SJSA1 (cell line): ENCODE results near the gene SNX22. TPM values are rescaled to one million over a fixed set of nuclear protein-coding genes. Genes with fewer than 3 reads are reported as not detected.

Source experiments
- DNase-seq, 2 experiments: peaks; one replicate each; pipeline ENCODE4 v3.0.0-alpha.2; 2015 to 2020; ENCODE audit warnings: low spot score in 2 of 2, low read depth in 1 of 2
- H3K27ac ChIP-seq: fragments of 250-450 bp; sonication (Bioruptor Pico); 2 replicates; pipeline ENCODE4 v1.5.1; 2020; ENCODE audit warnings: mild to moderate bottlenecking, moderate library complexity
- H3K27me3 ChIP-seq: fragments of 250-450 bp; sonication (Bioruptor Pico); replicated peaks from 2 replicates; pipeline ENCODE4 v1.5.1; 2020; ENCODE audit warnings: mild to moderate bottlenecking, moderate library complexity
- H3K36me3 ChIP-seq: fragments of 250-450 bp; sonication (Bioruptor Pico); 2 replicates; pipeline ENCODE4 v1.5.1; 2020; ENCODE audit warnings: mild to moderate bottlenecking
- H3K4me1 ChIP-seq: fragments of 250-450 bp; sonication (Bioruptor Pico); replicated peaks from 2 replicates; pipeline ENCODE4 v1.6.1; 2021; ENCODE audit warnings: mild to moderate bottlenecking
- H3K4me3 ChIP-seq: fragments of 250-450 bp; sonication (Bioruptor Pico); 2 replicates; pipeline ENCODE4 v1.5.1; 2020; ENCODE audit warnings: mild to moderate bottlenecking
- H3K9me3 ChIP-seq: fragments of 250-450 bp; sonication (Bioruptor Pico); replicated peaks from 2 replicates; pipeline ENCODE4 v1.5.1; 2020; ENCODE audit warnings: mild to moderate bottlenecking
- total RNA-seq: library from RNA; depleted of rRNA; stranded (reverse); fragments of >200 nt; shearing (Covaris generic); gene quantifications from 2 replicates; pipeline ENCODE4 v1.2.3, GENCODE V29; 2014

Gene SNX22
- total RNA-seq, 1 experiment from 2014 or later: 0.05 TPM

- Histone ChIP-seq H3K27me3 (peaks cover 12% of the 10 kb centered on the region), H3K9me3 (no peaks in the 10 kb centered on the region), H3K27ac (no peak overlapping the region), H3K4me3 (no peak overlapping the region), H3K4me1 (peaks cover 12% of the 10 kb centered on the region), H3K36me3 (peaks cover 75% of the 10 kb centered on the region)
- DNase-seq: no peak
Observed at GRCh38 chr15:64156652-64157331, 5.3 kb downstream of the SNX22 start.

- Histone ChIP-seq H3K9me3 (no peaks in the 10 kb centered on the region), H3K27me3 (peaks cover 3% of the 10 kb centered on the region), H3K36me3 (peaks cover 80% of the 10 kb centered on the region), H3K27ac (no peak overlapping the region), H3K4me3 (no peak overlapping the region), H3K4me1 (peaks cover 11% of the 10 kb centered on the region; the same call in 1 of the 2 replicates)
- DNase-seq: no peak
Observed at GRCh38 chr15:64157599-64158125, 6.1 kb downstream of the SNX22 start.

- peaks cover 14% of the 10 kb centered on the region for H3K4me1 ChIP-seq
- no peak for DNase-seq
- no peaks in the 10 kb centered on the region for H3K27me3 ChIP-seq
- no peaks in the 10 kb centered on the region for H3K9me3 ChIP-seq
- peaks cover 80% of the 10 kb centered on the region for H3K36me3 ChIP-seq
- H3K4me3 ChIP-seq: no peak overlapping the region
- H3K27ac ChIP-seq: no peak overlapping the region
Observed at GRCh38 chr15:64158363-64159134, 7.0 kb downstream of the SNX22 start.

- peak overlapping the region; percentile 60 for H3K27ac ChIP-seq
- no peak for DNase-seq
- peak overlapping the region; percentile 70 for H3K4me3 ChIP-seq
- H3K36me3 ChIP-seq: peaks cover 54% of the 10 kb centered on the region
- no peaks in the 10 kb centered on the region for H3K27me3 ChIP-seq
- peaks cover 17% of the 10 kb centered on the region for H3K4me1 ChIP-seq
- H3K9me3 ChIP-seq: no peaks in the 10 kb centered on the region
Observed at GRCh38 chr15:64161688-64162477, 10.4 kb downstream of the SNX22 start.

- H3K4me3 ChIP-seq: peak overlapping the region; percentile 70
- H3K27me3 ChIP-seq: no peaks in the 10 kb centered on the region
- DNase-seq: no peak
- no peaks in the 10 kb centered on the region for H3K9me3 ChIP-seq
- H3K4me1 ChIP-seq: peaks cover 17% of the 10 kb centered on the region
- H3K27ac ChIP-seq: peak overlapping the region; percentile 60
- peaks cover 48% of the 10 kb centered on the region for H3K36me3 ChIP-seq
Observed at GRCh38 chr15:64162478-64162868, 10.9 kb downstream of the SNX22 start.

GRCh38 chr15:64162869-64163658 is 11.5 kb downstream of the SNX22 start, which contains the start of gene PPIB:
Gene PPIB, minus strand, starts transcription at chr15:64163022. Its CDS starts 36 bp downstream, at chr15:64162986.
- peak; percentile 98 to 99 for DNase-seq
- H3K4me3 ChIP-seq: peak within 1 kb of the TSS; percentile 70
- no peaks in the 10 kb centered on the region for H3K27me3 ChIP-seq
- H3K9me3 ChIP-seq: no peaks in the 10 kb centered on the region
- H3K4me1 ChIP-seq: peaks cover 17% of the 10 kb centered on the region
- H3K36me3 ChIP-seq: peaks cover 42% of the 10 kb centered on the region
- H3K27ac ChIP-seq: peak within 1 kb of the TSS; percentile 60

- no peaks in the 10 kb centered on the region for H3K27me3 ChIP-seq
- H3K27ac ChIP-seq: no peak overlapping the region
- peak overlapping the region; percentile 70 for H3K4me3 ChIP-seq
- peaks cover 35% of the 10 kb centered on the region for H3K36me3 ChIP-seq
- no peaks in the 10 kb centered on the region for H3K9me3 ChIP-seq
- H3K4me1 ChIP-seq: peaks cover 17% of the 10 kb centered on the region
- no peak for DNase-seq
Observed at GRCh38 chr15:64163659-64164362, 12.3 kb downstream of the SNX22 start.

- DNase-seq: no peak
- no peak overlapping the region for H3K27ac ChIP-seq
- H3K27me3 ChIP-seq: no peaks in the 10 kb centered on the region
- peaks cover 29% of the 10 kb centered on the region for H3K36me3 ChIP-seq
- H3K9me3 ChIP-seq: no peaks in the 10 kb centered on the region
- H3K4me3 ChIP-seq: no peak overlapping the region
- H3K4me1 ChIP-seq: peaks cover 17% of the 10 kb centered on the region
Observed at GRCh38 chr15:64164436-64164835, 12.9 kb downstream of the SNX22 start.

GRCh38 chr15:64166102-64166890 is 14.8 kb downstream of the SNX22 start:
- no peak overlapping the region for H3K4me3 ChIP-seq

GRCh38 chr15:64180235-64180824 is 28.8 kb downstream of the SNX22 start:
- H3K36me3 ChIP-seq: peaks cover 20% of the 10 kb centered on the region; the same call in 1 of the 2 replicates
- no peaks in the 10 kb centered on the region for H3K9me3 ChIP-seq
- no peak overlapping the region for H3K27ac ChIP-seq
- no peaks in the 10 kb centered on the region for H3K4me1 ChIP-seq
- no peak for DNase-seq
- no peak overlapping the region for H3K4me3 ChIP-seq
- no peaks in the 10 kb centered on the region for H3K27me3 ChIP-seq

More at GRCh38 chr15:64166102-64166890, 14.8 kb downstream of the SNX22 start:
- H3K4me1 ChIP-seq: peaks cover 16% of the 10 kb centered on the region
- no peaks in the 10 kb centered on the region for H3K9me3 ChIP-seq
- no peak overlapping the region for H3K27ac ChIP-seq
- peaks cover 17% of the 10 kb centered on the region for H3K36me3 ChIP-seq
- no peak for DNase-seq
- H3K27me3 ChIP-seq: no peaks in the 10 kb centered on the region

GRCh38 chr15:64182859-64183370 is 31.4 kb downstream of the SNX22 start:
- no peak overlapping the region for H3K27ac ChIP-seq
- no peaks in the 10 kb centered on the region for H3K4me1 ChIP-seq
- no peak for DNase-seq
- no peaks in the 10 kb centered on the region for H3K27me3 ChIP-seq
- H3K9me3 ChIP-seq: no peaks in the 10 kb centered on the region
- H3K36me3 ChIP-seq: peaks cover 27% of the 10 kb centered on the region
- H3K4me3 ChIP-seq: no peak overlapping the region
